ACC112 (cell line): Measurements from ENCODE around the gene SLC24A3.

Source experiments
- H2AFZ ChIP-seq: fragments of 200-600 bp; sonication (generic); one replicate; pipeline ENCODE4 v1.6.0; 2017; ENCODE audit warnings: antibody characterized with exemption, low read length; ENCODE audit not compliant: unreplicated experiment
- H3K27ac ChIP-seq: fragments of 200-600 bp; sonication (generic); 2 replicates; pipeline ENCODE4 v1.5.1; 2014; ENCODE audit warnings: low read depth, mild to moderate bottlenecking, antibody characterized with exemption, low read length, moderate library complexity
- H3K27me3 ChIP-seq: fragments of 200-600 bp; sonication (generic); 2 replicates; pipeline ENCODE4 v1.6.1; 2014; ENCODE audit warnings: mild to moderate bottlenecking, antibody characterized with exemption, low read length, moderate library complexity, mixed read lengths; ENCODE audit not compliant: insufficient read depth
- H3K36me3 ChIP-seq: fragments of 200-600 bp; sonication (generic); 2 replicates; pipeline ENCODE4 v1.6.1; 2016; ENCODE audit warnings: mild to moderate bottlenecking, antibody characterized with exemption, low read length, moderate library complexity, mixed read lengths; ENCODE audit not compliant: insufficient read depth
- H3K4me1 ChIP-seq: fragments of 200-600 bp; sonication (generic); one replicate; pipeline ENCODE4 v1.6.1; 2016; ENCODE audit warnings: low read length, mixed read lengths; ENCODE audit not compliant: insufficient read depth, unreplicated experiment, control insufficient read depth
- H3K4me3 ChIP-seq: fragments of 200-600 bp; sonication (generic); 2 replicates; pipeline ENCODE4 v1.5.1; 2014; ENCODE audit warnings: mild to moderate bottlenecking, low read depth, low read length
- H3K79me2 ChIP-seq: fragments of 200-600 bp; sonication (generic); one replicate; pipeline ENCODE4 v1.6.0; 2016; ENCODE audit warnings: low read length; ENCODE audit not compliant: control insufficient read depth, unreplicated experiment, insufficient read depth

SLC24A3 gene

DNA sequence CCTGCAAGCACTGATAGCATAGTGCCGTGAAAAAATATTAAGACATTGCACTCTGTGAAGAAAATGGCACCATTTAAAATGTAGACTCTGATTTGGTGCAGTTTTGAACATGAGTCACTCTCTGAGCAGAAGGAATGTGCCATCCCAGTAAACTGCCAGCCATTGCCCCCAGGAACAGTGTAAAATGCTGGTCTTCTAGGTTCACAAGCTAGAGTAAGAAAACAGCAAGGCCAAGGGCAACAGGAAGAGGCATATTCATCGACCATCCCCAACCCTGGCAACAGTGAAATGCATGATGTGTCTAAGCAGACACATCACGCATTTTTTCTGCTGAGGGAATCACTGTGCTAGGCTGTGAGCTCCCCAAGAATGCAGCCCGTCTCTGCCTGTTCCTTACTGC, 382.5 kb downstream of the SLC24A3 start:
- Histone ChIP-seq H3K4me1 (no peaks in the 10 kb centered on the region), H3K4me3 (no peak overlapping the region), H3K27me3 (no peaks in the 10 kb centered on the region), H3K36me3 (no peaks in the 10 kb centered on the region), H2AFZ (no peak overlapping the region), H3K27ac (no peak overlapping the region), H3K79me2 (no peaks in the 10 kb centered on the region)

DNA sequence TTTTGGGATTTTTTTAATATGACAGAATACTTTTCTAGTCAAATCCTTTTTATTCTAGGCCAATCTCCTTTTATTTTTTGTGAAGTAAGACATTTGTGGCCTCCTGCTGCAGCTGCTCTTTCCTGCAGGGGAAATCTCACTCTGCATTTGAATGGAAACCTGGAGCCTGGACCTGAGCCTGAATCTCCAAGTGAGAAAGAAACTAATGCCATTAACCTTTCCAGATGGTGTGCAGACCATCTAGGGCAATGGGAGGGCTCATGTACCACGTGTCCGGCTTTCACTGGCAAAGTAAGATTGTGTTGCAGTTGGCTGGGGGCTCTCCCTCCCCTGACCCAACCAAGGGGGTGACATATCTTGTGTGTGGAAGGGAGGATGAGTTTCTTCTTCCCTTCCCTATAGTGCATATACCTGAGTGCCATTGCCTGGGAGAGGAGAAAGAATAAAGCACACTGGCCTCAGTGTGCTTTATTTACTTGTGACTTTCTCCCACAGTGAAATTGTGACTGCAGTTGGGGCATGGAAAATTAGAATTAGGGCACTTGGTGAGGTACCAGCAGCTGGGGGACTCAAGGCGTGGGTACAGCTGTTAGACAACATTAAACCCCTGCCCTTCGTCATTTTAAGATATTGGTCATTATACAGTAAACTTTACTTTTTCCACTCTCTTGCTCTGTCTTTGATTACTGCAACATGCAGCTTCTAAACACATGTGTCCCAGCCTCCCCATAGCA, 385.8 kb downstream of the SLC24A3 start:
- no peaks in the 10 kb centered on the region; the same call in 1 of the 2 replicates for H3K27me3 ChIP-seq
- no peak overlapping the region for H2AFZ ChIP-seq
- H3K36me3 ChIP-seq, result no peaks in the 10 kb centered on the region
- no peak overlapping the region for H3K27ac ChIP-seq
- H3K4me3 ChIP-seq, result no peak overlapping the region
- H3K4me1 ChIP-seq, result no peaks in the 10 kb centered on the region
- no peaks in the 10 kb centered on the region for H3K79me2 ChIP-seq

GRCh38 chr20:19599200-19599599, 386.8 kb downstream of the SLC24A3 start:
- Histone ChIP-seq H3K27me3 (no peaks in the 10 kb centered on the region; the same call in 1 of the 2 replicates), H3K36me3 (no peaks in the 10 kb centered on the region), H3K27ac (no peak overlapping the region), H2AFZ (no peak overlapping the region), H3K4me1 (no peaks in the 10 kb centered on the region), H3K79me2 (no peaks in the 10 kb centered on the region), H3K4me3 (no peak overlapping the region)

DNA sequence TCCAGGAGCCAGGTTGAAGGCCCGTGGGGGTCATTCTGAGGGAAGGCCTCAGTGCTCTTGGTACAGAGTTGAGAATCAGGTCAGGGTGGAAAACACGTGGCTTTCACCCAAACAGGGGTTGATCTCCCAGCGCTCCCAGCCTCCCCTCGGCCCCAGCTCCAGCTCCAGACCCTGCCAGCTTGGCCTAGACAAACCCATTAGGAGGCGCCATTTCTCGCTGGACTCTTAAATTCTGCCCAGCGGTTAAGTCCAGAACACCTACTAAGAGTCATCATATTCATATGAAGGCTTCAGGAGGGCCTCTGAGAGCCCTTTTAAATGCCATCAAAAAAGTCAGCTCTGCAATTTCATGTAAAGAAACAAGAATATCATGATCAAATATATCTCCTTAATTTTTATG, 387.6 kb downstream of the SLC24A3 start:
- peaks cover 4% of the 10 kb centered on the region for H3K27me3 ChIP-seq
- H3K4me1 ChIP-seq, result no peaks in the 10 kb centered on the region

DNA sequence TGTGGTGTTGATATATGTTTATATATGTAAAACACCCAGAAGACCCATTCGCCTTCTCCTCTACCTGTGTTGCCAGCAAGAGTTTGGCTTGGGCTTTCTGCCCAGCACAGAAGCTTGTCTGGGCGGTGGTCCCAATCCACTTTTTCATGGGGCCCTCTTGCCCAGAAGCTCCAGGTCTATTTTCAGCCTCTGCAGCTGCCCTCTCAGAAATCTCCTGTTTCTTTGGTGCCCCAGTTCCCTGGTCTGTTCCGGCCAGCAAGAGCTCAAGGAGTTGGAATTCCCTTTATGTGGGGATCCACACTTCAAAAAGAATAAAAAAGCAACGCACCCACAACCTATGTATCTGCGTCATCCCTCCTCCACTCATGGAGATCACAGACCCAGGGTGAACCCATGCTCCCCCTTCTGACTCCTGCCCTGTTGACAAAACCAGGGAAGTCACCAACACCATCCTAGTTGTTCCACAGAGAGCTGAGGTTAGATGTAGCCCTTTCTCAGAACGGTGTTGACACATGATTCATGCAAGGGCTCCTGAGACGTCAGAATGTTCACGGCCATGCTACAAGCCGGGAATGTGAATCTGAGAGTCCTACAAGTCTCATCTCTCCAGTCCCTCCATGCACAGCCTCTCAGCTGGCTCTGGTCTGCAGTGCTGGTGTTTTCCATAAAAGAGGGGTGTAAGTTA, 388.8 kb downstream of the SLC24A3 start:
- H3K4me1 ChIP-seq, result no peaks in the 10 kb centered on the region
- H3K27me3 ChIP-seq, result peaks cover 6% of the 10 kb centered on the region
- H3K27ac ChIP-seq, result no peak overlapping the region
- no peaks in the 10 kb centered on the region for H3K36me3 ChIP-seq
- H3K79me2 ChIP-seq, result no peaks in the 10 kb centered on the region
- H3K4me3 ChIP-seq, result no peak overlapping the region
- H2AFZ ChIP-seq, result no peak overlapping the region

More for the DNA sequence above, 387.6 kb downstream of the SLC24A3 start:
- no peak overlapping the region for H3K27ac ChIP-seq
- H3K79me2 ChIP-seq, result no peaks in the 10 kb centered on the region
- H3K4me3 ChIP-seq, result no peak overlapping the region
- H2AFZ ChIP-seq, result no peak overlapping the region
- no peaks in the 10 kb centered on the region for H3K36me3 ChIP-seq

- Histone ChIP-seq H3K27ac (no peak overlapping the region), H3K4me1 (no peaks in the 10 kb centered on the region), H3K27me3 (peaks cover 6% of the 10 kb centered on the region), H3K36me3 (no peaks in the 10 kb centered on the region), H3K79me2 (no peaks in the 10 kb centered on the region), H2AFZ (no peak overlapping the region), H3K4me3 (no peak overlapping the region)
These were observed 390.4 kb downstream of the SLC24A3 start for GRCh38 chr20:19602675-19603375.

DNA sequence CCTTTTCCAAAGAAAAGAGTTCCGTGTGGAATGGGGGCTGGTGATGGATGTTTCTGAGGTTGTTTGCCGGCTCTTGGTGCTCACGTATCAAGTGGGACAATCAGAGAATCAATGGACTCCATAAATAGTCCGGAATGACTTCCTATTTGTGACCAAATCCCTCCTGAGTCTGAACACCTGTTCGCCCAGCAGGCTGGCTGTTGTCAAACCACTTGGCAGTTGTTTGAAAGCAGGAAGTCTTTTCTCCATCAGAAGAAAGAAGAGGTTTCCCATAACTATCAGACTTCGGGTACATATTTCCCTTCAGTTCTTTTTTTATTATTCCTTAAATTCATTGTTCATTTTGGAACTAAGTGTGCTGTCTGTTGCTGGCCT, 390.9 kb downstream of the SLC24A3 start:
- Histone ChIP-seq H3K36me3 (no peaks in the 10 kb centered on the region), H3K27ac (no peak overlapping the region), H3K79me2 (no peaks in the 10 kb centered on the region), H2AFZ (no peak overlapping the region), H3K4me3 (no peak overlapping the region), H3K4me1 (no peaks in the 10 kb centered on the region), H3K27me3 (peaks cover 9% of the 10 kb centered on the region)

- H3K27me3 ChIP-seq, result peaks cover 13% of the 10 kb centered on the region
- no peak overlapping the region for H3K4me3 ChIP-seq
- H3K4me1 ChIP-seq, result no peaks in the 10 kb centered on the region
These were observed 393.5 kb downstream of the SLC24A3 start for GRCh38 chr20:19605786-19606485.

DNA sequence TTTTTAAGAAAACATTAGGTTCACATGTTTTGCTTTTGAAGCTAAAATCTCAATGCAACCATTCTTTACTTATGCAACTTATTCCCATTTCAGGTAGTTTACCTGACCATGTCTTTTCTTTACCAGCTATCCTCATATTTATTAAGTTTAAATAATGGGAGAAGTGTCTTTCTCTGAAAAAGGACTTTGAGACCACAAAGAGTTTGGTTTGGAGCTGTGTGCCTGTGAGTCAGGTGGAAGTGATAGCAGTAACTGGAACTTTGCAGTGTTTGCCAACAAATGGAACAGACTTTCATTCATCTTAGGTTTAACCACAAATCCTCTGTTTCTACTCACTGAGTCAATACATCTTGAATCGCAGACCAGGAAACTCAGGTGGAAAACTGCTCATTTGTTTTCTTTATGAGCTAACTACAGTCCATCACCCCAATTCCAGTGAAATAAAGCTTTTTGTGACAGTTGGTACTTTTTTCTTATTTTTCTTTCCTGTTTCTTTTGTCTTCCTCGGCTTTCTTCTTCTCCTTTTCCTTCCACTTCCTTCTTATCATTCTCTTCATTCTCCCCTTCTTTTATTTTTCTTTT, 397.3 kb downstream of the SLC24A3 start:
- H3K27ac ChIP-seq, result no peak overlapping the region
- no peak overlapping the region for H2AFZ ChIP-seq
- no peaks in the 10 kb centered on the region for H3K36me3 ChIP-seq
- no peak overlapping the region for H3K4me3 ChIP-seq
- no peaks in the 10 kb centered on the region for H3K4me1 ChIP-seq
- no peaks in the 10 kb centered on the region for H3K79me2 ChIP-seq
- peaks cover 12% of the 10 kb centered on the region; the same call in 1 of the 2 replicates for H3K27me3 ChIP-seq

More at GRCh38 chr20:19605786-19606485, 393.5 kb downstream of the SLC24A3 start:
- Histone ChIP-seq H2AFZ (no peak overlapping the region), H3K36me3 (no peaks in the 10 kb centered on the region), H3K27ac (no peak overlapping the region), H3K79me2 (no peaks in the 10 kb centered on the region)

- Histone ChIP-seq H3K36me3 (no peaks in the 10 kb centered on the region), H3K4me3 (no peak overlapping the region), H2AFZ (no peak overlapping the region), H3K27ac (no peak overlapping the region), H3K27me3 (peaks cover 12% of the 10 kb centered on the region; the same call in 1 of the 2 replicates), H3K4me1 (no peaks in the 10 kb centered on the region), H3K79me2 (no peaks in the 10 kb centered on the region)
These were observed 403.2 kb downstream of the SLC24A3 start for GRCh38 chr20:19615629-19616028.
